GM12873 (cell line): ENCODE data around the gene VOPP1.

ENCODE experiments used
- TF ChIP-seq, protein P1 (sequence below): IDR thresholded peaks from 2 replicates; pipeline ENCODE4 v1.5.1; 2012; ENCODE audit warnings: low read depth, mild to moderate bottlenecking, moderate library complexity, low read length, control low read depth; ENCODE audit not compliant: insufficient read depth; ENCODE audit errors: missing control alignments

Gene VOPP1

DNA sequence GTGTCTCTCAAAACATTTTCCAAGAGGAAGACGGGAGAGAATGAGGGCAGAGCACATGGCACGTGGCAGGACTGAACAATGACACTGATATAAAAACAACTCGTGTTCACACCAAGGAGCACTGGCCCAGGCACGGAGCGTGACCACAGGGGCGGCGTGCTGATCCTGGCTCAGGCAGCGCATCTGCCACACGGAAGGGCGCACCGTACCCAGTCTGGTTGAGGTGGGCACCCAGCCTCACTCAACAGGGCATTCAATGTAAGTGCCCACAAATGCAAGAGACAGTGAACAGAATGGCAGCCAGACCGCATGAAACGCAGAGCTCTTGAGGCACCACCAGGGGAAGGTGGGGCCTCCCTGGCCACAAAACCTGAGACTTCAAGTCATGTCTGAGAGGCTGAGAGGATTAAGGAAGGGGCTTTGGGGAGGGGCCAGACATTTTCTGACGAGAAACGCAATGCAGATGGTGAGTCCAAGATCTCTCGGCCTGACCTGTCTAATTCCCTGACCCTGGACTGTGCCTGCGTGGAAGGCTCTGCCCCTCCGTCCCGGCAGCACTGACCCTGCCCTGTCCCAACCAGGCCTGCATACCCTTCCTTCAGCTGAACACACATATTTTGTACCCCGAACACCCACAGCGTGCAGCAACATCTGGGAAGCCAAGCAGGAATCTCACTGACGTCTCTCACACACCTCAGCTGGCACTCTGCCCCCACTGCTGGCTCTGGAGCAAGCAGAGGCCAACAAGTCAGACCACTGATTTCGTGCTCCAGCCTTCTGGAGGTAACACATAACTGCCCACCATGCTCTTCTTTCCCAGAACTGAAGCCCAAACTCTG is 35.5 kb downstream of the VOPP1 start:
- TF ChIP-seq, protein P1, sequence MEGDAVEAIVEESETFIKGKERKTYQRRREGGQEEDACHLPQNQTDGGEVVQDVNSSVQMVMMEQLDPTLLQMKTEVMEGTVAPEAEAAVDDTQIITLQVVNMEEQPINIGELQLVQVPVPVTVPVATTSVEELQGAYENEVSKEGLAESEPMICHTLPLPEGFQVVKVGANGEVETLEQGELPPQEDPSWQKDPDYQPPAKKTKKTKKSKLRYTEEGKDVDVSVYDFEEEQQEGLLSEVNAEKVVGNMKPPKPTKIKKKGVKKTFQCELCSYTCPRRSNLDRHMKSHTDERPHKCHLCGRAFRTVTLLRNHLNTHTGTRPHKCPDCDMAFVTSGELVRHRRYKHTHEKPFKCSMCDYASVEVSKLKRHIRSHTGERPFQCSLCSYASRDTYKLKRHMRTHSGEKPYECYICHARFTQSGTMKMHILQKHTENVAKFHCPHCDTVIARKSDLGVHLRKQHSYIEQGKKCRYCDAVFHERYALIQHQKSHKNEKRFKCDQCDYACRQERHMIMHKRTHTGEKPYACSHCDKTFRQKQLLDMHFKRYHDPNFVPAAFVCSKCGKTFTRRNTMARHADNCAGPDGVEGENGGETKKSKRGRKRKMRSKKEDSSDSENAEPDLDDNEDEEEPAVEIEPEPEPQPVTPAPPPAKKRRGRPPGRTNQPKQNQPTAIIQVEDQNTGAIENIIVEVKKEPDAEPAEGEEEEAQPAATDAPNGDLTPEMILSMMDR: peak; percentile 43

GRCh38 chr7:55535617-55536016 is 36.7 kb downstream of the VOPP1 start:
- TF ChIP-seq, protein P1: no peak

DNA sequence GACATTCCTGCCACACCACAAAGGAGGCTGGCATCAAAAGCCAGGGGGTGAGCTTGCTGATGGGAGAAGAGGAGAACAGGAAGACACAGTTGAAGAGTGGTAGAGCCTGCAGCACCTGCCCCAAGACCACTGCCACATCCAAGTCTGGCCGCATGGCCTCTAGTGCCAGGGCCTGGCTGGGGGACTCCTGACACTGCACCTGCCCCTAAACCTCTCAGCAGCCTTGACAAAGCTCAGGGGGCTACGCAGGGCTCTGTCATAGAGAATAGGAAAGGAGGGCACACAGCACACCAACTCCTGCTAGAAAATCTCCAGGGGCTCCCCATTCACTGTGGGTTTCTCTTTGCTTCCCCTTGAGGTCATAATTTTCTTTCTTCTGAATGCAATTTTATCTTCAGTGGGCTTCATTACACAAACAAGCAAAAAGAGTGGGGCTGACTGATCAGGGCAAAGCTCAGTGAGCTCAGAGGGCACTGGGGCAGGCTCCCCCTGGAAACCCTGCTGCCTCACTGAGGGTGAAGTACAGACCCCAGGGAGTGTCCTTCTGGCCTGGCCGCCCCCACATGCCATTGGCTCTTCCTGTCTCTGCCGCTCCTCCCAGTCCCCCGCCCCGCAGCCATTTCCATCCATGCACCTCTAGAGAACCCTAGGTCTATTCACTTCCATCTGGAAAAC is 37.2 kb downstream of the VOPP1 start:
- TF ChIP-seq, protein P1: no peak

DNA sequence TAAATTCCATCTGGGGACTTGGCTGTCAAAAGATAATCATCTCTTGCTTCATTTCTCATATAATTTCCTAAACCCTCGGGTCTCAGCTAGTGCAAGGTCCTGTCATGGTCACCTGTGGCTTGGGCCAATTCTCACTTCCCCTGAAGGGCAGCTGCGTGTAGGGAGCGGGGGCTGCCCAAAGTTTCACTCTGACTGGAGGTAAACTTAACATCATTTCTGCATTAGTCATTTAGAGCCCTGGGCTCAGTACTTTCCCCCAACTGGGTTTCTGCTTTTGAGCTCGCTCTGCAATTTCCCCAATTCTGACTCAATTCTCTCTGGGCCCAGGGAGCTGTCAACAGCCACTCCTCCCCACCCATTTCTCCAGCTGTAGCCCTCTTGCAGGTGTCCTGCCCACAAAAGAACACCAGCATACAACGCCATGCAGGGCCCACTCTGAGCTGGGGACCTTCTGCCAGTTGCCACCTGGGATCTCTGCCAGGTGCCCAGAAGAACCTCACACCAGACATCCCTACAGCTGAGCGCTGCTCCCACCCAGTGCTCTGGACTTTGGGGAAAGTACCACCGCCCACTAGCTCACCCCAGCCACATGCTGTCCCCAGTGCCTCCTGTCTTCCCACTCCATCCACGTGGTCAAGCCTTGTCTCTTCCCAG is 37.9 kb downstream of the VOPP1 start:
- TF ChIP-seq, protein P1: no peak

GRCh38 chr7:55533729-55534080 is 38.6 kb downstream of the VOPP1 start:
- TF ChIP-seq, protein P1: no peak

DNA sequence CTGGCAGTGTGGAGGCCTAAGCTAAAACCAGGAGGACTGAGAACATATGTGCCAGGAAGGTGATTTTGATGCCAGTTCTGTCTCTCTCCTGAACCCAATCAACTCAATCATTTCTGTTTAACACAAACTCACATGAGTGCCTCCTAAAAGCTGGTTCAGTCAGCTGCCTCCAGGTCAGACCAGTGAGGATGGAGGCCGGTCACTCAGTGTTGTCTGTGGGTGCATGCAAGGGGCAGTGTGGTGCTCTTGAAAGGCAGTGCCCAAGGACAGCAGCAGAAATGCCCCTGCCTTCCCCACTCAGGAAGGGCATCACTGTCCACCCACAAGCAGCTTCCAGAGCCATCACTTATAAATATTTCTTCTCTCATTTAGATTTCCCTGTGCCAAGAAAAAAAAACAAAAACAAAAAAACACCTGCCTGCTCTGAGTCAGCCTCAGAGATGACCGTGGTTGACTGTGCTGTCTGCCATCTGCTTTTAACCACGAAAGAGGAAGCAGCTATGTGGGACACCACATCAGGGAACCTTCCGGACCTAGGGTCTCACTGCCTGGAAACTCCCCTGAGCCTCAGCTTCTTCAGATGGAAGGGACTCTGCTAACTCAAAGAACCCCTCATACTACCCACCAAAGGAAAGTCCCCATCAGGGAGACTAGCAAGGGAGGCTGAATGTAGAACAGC is 39.1 kb downstream of the VOPP1 start:
- TF ChIP-seq, protein P1: no peak
